ENCODE data around the gene ELP6.
A peak's percentile ranks its signal among the peaks of the same experiment; 100 is the strongest.

ELP6 gene, protein sequence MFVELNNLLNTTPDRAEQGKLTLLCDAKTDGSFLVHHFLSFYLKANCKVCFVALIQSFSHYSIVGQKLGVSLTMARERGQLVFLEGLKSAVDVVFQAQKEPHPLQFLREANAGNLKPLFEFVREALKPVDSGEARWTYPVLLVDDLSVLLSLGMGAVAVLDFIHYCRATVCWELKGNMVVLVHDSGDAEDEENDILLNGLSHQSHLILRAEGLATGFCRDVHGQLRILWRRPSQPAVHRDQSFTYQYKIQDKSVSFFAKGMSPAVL

DNA sequence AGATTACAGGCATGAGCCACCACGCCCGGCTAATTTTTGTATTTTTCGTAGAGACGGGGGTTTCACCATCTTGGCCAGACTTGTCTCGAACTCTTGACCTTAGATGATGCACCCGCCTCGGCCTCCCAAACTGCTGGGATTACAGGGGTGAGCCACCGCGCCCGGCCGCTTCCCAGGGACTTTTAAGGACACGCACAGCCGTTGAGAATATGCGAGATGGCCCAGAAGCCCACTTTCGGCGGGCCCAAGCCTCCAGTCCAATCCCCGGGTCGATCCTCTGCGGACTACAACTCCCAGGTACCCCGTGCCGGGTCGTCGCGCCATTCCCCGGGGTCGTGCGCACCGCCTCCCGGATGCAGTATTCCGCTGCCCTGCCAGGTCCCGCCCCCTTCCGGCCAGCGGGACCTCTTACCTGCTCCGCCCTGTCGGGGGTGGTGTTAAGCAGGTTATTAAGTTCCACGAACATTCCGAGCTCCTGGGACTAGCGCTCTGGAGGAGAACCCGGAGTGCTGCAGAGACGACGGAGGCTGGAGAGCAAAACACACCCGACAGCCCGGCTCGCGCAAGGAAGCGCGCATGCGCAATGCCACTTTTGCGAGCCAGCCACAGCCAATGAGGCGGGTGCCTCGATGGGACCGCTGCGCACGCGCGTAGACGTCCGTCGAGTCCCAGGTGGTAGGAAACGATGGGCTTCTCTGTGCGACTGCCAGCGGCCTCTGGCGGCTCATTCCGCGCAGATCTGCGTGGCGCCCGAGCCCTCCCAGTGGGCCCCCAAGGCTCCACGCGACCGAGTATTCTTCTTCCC, at the start of gene ELP6:
ELP6 (minus strand) TSS at position 588 of the 805 bp plus-strand sequence; CDS start at position 466, 122 bp downstream.
- FAIRE-seq = no peak

DNA sequence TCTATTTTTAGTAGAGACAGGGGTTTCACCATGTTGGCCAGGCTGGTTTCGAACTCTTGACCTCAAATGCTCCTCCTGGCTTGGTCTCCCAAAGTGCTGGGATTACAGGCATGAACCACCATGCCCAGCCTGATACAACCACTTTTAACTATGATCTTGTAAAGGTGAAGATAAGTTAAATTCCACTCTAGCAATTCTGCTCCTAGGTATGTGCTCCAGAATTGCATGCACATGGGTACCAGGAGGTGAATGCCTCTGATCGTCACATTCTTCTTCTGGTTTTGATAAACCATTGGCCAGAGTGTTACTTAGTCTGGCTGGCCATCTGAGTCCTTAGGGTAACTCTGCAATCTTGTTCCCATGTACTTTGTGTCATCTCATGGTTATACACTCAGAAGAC, 42.8 kb upstream of the ELP6 start:
- no peak for FAIRE-seq

DNA sequence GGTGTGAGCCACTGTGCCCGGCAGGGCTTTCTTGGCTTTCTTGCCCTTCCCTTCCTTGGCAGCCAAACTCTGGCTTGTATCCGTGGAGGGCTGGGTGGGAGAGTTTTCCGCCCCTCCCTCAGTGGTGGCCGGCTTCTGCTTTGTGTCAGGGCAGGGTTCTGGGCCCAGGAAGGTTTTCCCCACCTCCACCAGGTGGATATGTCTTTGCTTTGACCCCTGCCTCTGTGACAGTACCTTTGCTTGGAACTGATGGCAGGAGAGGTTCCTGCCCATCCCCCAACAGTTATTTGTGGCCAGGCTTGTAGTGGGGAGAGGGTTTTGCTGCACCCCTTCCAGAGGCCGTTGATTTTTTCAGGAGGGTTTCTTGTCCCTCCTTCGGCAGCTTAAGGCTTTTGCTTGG, 40.8 kb upstream of the ELP6 start:
- no peak for FAIRE-seq

DNA sequence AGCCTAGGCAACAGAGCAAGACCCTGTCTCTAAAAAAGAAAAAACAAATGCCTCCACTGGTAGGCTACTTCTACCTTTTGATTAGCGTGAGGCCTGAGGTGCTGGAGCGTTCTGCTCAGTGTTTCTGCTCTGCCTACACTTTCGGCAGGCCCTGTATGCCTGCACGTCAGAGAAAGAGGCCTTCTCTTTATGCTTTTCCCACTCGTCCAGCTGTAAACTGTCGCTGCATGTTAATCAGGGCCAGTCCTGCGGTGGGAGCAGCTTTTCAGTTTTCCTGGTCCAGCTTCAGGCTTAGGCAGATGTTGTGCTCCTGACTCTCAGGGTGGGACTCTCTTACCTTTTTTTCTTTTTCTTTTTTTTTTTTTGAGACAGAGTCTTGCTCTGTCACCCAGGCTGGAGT, 39.9 kb upstream of the ELP6 start:
- FAIRE-seq = no peak

DNA sequence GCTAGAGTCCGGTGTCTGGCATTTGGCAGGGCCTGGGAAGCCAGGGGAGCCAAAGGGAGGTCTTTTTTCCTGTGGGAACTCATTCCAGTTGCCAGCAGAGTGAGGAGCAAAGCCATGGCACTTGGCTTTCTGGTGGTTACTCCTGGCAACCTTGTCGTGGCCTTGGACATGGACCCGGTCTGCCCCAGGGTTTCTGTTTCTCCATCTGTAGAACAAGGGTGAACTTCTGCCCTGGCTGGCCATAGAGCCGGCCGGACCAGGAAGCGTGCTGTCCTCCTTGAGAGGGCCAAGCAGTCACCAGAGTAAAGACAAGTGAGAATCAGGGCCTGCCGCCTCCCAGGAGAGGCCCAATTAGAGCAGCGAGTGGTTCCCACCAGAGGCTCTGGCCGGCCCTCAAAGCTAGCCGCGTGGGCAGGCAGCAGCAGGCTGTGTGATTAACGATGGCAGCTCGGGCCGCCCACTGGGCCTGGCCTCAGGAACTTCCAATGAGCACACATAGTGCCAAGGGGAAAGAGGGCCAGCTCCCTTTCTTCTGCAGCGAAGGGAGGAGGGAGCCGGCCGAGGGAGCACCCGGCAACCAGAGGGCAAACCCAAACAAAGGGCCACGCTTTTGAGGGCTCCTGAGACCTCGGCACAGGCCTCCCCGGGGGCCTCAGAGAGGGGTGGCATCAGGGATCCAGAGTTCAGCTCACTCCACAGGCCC, 29.1 kb upstream of the ELP6 start:
- FAIRE-seq = no peak

DNA sequence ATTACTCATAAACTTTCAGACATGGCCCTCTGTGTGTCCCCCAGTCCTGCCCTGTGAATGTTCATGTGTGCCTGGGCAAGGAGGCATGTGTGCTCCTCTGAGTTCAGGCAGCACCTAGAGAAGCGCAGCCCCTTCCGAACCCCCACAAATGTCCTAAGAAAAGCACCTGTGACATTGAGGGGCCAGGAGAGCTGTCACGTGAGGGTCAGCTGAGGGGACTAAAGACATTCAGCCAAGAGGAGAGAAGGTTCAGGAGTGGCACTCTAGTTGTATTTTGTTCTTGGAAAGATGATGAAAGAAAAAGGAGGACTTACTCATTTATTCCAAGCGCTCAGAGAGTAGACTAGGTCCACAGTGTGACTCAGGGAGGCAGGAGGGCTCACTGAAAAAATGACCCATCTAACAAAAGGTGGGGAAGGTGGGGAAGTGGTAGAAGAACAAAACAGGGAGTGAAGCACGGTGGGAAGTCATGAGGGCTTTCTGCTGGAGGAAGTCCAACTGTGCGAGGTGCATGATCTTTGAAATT, 28.1 kb upstream of the ELP6 start:
- FAIRE-seq = no peak

DNA sequence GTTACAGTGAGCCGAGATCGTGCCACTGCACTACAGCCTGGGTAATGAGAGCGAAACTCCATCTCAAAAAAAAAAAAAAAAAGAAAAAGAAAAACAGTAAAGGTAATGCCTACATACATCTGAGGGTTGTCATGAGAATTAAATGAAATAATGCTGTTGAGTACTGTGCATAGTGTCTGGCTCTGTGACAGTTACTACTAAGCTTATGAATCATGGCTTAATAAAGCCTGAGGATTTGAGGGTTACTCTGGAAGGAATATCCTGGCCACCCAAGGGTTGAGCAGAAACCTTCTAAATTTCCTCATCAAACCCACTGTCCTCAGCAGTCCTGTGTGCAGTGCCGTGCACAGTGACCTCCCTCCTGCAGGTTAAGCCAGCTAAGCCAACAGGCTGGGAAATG, 26.8 kb upstream of the ELP6 start:
- no peak for FAIRE-seq

DNA sequence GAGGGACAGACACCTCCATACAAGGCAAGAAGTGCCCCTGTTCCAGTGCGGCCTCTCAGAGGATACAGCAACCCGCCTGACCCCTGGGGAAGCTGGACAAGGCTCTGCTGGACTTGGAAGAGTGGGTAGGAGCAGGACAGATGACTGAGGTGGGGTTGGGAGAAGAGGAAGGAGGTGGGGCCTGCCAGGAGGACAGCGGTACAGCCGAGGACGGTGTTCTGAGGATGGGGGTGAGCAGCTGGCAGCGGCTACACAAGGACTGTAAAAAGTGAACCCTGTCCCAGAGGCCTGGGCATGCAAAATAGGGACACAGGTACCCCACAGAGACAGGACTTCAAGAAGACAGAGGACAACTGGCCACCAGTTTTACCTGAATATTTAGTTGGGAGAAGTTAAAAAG, 23.5 kb upstream of the ELP6 start:
- FAIRE-seq = no peak

DNA sequence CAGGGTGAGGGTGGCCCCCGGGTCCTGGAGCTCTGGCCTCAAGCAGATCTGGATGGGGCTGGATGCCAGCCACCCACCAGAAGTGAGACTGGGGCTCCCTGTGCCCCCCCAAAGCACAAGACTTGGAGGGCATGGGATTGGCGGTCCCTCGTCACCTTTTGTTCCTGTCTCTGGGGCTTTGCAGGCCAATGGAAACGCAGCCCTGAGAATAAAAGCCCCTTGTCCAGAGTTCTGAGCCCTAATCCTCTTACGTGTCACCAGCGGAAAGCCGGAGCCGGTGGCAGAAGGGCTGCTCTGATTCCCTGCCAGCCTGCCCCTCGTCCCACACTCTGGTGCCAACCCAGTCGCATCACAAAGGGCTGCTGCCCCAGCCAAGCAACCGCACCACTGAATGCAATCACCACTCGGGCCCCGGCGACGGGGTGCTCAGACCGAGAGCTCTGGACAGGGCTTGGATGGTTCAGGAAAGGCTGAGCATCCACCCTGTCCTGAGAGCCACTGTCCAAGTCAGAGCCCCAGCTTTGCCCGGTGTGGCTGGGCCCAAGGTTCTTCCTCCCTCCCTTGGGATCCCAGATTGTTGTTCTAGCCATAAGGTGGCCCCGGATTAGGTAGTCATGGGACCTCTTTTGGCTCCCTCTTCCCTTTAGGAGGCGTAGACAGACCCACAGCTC, 22.8 kb upstream of the ELP6 start:
- FAIRE-seq = no peak

DNA sequence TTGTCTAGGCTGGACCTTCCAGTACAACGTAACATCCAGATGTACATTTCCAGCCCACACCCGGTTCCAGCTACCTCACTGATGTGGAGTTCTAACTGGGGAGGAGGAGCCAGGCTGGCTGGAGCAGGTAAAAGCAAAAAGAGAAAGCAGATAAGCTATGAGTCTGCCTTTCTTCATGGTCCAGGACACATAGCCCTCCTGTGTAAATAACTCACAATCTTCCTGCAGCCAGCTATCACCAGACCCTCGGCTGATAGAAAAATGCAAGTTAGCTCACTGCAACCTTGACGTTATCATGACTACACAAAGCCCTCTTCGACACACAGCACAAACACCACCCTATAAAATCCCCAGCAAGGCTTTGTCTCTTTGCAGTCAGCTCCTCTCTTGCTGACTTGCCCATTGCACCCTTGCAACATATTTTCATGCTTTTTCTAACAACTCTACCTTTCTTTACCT, 20.5 kb upstream of the ELP6 start:
- no peak for FAIRE-seq

DNA sequence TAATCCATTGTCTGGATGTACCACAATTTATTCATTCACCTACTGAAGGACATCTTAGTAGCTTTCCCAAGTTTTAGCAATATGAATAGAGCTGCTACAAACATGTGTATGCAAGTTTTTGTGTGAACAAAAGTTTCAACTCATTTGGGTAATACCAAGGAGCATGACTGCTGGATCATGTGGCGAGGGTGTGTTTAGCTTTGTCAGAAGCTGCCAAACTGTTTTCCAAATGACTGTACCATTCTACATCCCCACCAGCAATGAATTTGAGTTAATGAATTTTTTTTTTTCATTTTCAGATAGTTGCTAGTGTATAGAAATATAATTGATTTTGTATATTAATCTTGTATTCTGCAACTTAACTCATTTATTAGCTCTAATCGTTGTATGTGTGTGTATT, 20.0 kb upstream of the ELP6 start:
- no peak for FAIRE-seq

DNA sequence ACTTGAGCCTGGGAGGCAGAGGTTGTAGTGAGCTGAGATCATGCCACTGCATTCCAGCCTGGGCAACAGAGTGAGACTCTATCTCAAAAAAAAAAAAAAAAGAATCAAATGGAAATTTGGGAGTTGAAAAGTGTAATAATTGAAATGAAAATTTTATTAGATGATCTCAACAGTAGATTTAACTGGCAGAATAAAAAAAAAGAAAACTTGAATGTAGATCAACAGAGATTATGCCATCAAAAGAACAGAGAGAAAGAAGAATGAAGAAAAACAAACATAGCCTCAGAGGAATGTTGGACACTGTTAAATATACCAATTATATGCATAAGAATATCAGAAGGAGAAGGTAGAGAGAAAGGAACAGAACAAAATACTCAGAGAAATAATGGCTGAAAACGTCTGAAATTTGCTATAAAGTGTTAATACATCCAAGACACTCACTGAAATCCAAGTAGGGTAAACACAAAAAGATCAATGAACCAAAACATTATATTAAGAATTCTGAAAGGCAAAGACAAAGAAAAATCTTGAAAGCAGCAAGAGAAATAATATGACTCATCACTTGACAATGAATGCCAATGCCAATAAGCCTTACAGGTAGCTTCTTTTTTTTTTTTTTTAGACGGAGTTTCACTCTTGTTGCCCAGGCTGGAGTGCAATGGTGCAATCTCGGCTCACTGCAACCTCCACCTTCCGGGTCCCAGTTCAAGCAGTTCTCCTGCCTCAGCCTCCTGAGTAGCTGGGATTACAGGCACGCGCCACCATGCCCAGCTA, 14.6 kb upstream of the ELP6 start:
- no peak for FAIRE-seq

DNA sequence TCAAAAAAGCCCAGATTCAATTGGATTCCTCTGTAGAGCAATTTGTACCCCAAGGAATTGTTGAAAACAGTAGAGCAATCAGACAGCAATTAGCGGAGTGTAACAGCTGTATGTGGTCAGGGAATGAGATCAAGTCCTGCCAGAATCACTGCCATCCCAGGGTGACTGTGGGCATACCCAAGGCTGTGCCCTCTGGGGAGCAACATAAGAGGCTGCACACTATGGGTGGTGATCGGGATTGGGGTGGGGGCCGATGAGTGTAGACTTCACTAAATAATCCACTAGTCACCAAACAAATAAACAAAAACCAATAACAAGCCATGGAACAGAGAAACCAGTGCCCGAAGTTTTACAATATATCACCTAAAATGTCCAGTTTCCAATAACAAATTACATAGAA, 12.1 kb upstream of the ELP6 start:
- FAIRE-seq = no peak

DNA sequence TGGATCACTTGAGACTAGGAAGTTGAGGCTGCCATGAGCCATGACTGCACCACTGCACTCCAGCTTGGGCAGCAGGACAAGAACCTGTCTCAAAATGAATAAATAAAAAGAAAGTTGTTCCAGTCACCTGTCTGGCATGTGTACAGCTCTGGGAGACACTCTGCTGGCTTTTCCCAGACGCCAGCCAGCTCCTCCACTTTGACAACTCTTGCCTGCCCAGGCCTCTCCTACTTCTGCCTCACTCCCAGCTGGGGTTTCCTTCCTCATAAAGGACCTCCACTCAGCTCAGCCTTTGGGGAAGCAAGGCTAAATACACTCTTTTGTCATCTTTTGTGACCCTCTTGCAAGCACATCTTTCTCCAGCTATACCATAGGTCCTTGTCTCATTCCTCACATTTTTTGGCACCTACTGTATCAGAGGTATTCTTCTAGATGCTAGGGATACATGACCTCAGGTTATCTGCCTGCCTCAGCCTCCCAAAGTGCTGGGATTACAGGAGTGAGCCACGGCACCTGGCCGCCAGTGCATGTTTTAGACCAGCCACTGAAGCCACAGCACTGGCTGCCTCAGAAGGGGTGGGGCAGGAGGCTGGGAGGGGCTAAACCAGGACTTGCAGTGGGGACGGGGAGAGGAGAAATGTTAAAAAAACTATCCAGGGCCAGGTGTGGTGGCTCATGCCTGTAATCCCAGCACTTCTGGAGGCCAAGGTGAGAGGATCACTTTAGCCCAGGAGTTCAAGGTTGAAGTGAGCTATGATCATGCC, 10.0 kb upstream of the ELP6 start:
- FAIRE-seq = no peak

DNA sequence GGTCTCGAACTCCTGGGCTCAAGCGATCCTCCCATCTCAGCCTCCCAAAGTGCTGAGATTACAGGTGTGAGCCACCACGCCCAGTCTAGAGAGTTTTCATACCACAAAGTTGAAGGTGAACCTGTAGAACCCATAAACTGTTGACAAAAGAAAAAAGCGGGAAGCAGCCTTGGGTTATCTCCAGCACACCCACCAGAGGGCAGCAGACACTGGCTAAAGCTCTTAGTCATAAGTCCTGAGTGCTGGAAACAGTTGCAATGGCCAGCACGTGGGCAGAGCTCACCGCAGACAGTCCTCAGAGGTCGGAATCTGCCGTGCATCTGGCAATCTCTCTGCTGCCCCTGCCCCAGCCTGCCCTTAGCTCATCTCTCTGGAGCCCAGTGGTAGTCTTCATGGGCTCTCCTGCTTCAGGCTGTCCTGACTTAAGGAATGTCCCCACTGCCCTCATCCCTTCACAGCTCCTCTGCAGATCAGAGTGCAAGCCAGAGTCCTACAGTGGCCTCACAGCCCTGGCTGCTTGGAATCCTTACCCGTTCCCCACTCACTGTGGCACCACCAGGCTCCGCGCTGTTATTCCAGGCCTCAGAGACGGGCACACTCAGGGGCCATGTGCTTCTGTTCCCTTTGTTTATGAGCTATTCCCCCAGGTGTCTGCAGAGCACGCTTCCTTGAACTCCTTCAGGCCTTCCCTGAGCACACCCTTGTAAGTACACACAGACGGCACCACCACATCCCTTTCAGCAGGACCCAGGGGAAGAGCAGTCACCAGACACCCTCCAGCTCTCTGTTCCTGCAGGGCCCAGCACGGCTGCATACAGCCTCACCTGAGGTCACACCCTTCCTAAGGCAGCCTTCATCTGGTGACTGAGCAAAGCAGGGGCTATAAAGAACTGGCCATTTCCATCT, 8.8 kb upstream of the ELP6 start:
- FAIRE-seq = peak; percentile 96

DNA sequence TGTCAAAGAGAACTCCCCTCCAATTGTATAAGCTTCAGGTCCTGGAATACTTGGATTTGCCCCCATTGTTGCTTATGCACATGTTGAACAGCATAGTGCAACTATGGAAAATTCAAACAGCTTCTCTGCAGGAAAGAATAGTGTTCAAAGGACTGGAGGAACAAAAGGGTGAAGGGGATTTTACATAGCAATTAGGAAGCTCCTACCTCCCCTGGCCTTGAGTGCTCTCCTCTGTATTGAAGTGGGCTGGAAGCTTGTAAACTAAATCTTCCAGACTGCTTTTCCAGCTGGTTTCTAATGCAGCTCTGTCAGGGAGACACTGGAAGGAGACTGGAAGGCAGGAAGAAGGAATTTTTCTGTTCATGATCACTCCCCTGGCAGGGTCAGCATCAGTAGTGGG, 7.2 kb upstream of the ELP6 start:
- FAIRE-seq = no peak

DNA sequence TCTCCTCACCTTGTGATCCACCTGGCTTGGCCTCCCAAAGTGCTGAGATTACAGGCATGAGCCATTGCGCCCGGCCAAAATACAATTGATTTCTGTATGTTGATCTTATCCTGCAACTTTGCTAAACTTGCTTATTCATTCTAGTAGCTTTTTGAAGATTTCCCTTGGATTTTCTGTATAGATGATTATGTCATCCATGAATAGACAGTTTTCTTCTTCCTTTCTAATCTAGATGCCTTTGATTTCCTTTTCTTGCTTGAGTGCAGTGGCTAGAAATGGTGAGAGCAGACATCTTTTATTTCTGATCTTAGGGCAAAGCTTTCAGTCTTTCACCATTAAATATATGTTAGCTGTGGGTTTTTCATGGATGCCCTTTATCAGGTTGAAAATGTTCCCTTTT, 4.4 kb upstream of the ELP6 start:
- no peak for FAIRE-seq

DNA sequence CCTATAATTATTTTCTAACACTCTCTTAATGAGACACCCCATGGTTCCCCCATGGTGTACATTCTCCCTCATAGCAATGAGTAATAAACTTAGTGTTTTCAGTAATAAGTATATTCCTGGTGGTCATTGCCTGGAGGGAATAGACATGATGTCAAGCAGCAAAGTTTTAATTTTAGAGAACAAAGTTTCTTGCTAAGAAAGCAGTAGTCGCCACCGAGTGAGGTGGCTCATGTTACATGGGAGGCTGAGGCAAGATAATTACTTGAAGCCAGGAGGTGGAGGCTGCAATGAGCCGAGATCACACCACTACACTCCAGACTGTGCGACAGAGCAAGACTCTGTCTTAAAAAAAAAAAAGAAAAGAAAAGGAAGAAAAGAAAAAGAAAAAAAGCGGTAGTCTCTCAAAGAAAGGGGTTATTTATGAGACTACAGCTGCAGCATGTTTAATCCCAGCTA, 2.4 kb upstream of the ELP6 start:
- FAIRE-seq = no peak

DNA sequence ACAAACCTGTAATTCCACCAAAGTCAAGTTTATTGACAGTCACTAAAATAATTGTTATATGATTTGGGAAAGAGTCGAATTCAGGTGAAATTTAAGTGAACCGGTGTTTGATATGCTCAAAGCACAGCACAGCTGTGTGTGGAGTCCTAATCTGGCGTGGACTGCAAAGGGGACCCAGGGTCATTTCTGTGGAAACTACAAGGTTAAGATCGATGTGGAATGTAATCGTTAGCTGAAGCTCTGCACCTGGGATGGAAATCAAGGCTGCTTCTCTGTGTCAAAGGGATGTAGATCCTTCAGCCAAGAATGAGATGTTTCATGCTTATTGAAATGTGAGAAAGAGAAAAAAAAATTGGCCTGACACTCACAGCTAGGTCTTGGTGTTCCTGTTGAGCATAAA, 1.6 kb upstream of the ELP6 start:
- no peak for FAIRE-seq

DNA sequence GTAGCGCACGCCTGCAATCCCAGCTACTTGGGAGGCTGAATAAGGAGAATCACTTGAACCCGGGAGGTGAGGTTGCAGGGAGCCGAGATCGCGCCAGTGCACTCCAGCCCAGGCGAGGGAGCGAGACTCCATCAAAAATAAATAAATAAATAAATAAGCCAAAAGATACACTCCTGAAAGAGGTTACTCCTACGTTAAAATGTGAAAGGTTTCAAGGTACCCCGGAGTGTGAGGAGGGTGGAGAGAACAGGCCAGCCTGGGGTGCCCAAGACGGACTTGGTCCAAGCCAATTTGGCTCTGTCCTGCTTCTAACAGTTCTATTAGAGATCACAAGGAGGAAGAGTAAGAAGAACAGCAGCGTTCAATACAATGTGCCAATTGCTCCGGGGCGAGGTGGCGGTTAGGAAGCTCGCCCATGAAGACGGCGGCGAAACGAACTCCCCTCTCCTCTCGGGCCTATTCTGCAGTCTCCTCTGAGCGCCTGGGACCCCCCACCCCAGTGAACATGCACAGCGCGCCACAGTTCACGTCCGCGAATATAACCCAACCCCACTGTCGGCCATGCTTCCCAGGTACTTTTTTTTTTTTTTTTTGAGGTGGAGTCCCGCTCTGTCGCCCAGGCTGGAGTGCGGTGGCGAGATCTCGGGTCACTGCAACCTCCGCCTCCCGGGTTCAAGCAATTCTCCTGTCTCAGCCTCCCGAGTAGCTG, 942 bp downstream of the ELP6 start:
- FAIRE-seq = no peak
